HEK293 (cell line): ENCODE measurements around the gene C1orf52.

ENCODE experiments used
- CTCF ChIP-seq: fragments of 450-650 bp; formaldehyde crosslinking; IDR thresholded peaks from 2 replicates; pipeline ENCODE4 v1.5.1; 2016; ENCODE audit warnings: missing biosample characterization, missing genetic modification characterization
- SP3 ChIP-seq: fragments of 450-650 bp; formaldehyde crosslinking; IDR thresholded peaks from 2 replicates; pipeline ENCODE4 v1.5.1; 2016; ENCODE audit warnings: missing biosample characterization, missing genetic modification characterization
- ZNF184 ChIP-seq: fragments of 450-650 bp; IDR thresholded peaks from 2 replicates; pipeline ENCODE4 v1.5.1; 2018; ENCODE audit warnings: missing biosample characterization, mild to moderate bottlenecking, missing genetic modification characterization
- ZNF514 ChIP-seq: fragments of 450-650 bp; formaldehyde crosslinking; IDR thresholded peaks from 2 replicates; pipeline ENCODE4 v1.5.1; 2016; ENCODE audit warnings: missing biosample characterization, missing genetic modification characterization
- TF ChIP-seq, protein P1 (sequence below): fragments of 450-650 bp; formaldehyde crosslinking; IDR thresholded peaks from 2 replicates; pipeline ENCODE4 v1.5.1; 2016; ENCODE audit warnings: missing biosample characterization, missing genetic modification characterization

DNA sequence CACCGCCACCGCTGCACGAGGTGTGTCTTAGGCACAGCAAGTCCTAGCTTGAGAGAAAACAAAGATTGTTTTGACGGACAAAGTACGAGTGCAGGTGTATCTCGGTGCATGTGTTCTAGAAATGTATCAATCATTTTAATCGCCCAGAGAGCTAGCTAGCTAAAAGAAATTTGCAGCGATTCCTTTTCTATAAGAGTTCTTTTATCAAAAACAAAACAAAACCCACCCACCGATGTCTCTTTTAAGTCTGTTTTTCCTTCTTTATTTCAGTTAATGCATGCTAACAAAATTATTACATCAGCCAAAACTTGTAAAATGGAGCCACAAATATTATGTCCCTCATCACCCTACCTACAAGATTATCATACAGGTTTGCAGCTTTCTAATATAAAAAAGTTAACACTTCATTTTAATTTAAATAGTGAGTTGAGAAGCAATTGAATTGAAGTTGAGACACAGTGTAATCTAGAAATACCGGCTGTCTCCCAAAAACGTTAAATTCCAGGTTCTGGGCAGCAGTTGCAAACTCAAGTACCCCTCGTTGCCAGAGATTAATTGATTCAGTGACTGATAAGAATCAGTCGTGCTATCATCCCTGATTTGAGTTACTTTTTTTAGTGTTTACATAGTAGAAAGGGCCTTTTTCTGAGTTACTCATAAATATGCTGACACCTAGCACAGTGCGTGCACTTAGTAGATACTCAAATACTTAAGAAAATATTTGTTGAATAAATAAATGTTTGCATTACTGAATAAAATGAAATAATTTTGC lies 57.2 kb downstream of the C1orf52 start:
- TF ChIP-seq CTCF (tag by site-specific recombination) (no peak), ZNF184 (no peak), ZNF514 (tag by site-specific recombination) (no peak), SP3 (tag by site-specific recombination) (no peak)
- TF ChIP-seq, protein P1, sequence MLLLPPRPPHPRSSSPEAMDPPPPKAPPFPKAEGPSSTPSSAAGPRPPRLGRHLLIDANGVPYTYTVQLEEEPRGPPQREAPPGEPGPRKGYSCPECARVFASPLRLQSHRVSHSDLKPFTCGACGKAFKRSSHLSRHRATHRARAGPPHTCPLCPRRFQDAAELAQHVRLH (tag by site-specific recombination) = no peak
